ENCODE data around the gene RAET1G.

GRCh38 chr6:149899926-149900619 lies 22.8 kb downstream of the RAET1G start:
- TF ChIP-seq CTCF (IDR thresholded peaks at IDR 0.05) (no peak), RARB (CRISPR knock-in tag; IDR thresholded peaks at IDR 0.05) (no peak)
